IMR-90 (cell line): Measurements from ENCODE around the gene C1QTNF5. TPM values are rescaled to one million over a fixed set of nuclear protein-coding genes. Genes with fewer than 3 reads are reported as not detected.

ENCODE experiments used
- ATAC-seq: fragments of 200-7000 bp; cut with Tn5 transposase; 2 replicates; pipeline ENCODE4 v1.9.1; 2020; ENCODE audit warnings: low read depth, mild to moderate bottlenecking, moderate library complexity
- BruUV-seq: library from RNA; stranded (reverse); fragments of 400-500 nt; replicated peaks from 2 replicates; lab custom pipeline; 2021; lab: Mats Ljungman, UMichigan
- CTCF ChIA-PET: fragments of 300-600 bp; formaldehyde crosslinking; extraction: SDS; loops from one replicate; lab custom pipeline; 2021; ENCODE audit warnings: antibody characterized with exemption; lab: Yijun Ruan, JAX
- POLR2A ChIA-PET: fragments of 300-600 bp; sonication (Branson Sonifier 250); formaldehyde crosslinking; loops from one replicate; lab custom pipeline; 2022; ENCODE audit warnings: antibody characterized with exemption; ENCODE audit not compliant: unreplicated experiment; lab: Charles Lee
- DNase-seq: peaks from one replicate; pipeline ENCODE4 v3.0.0; 2013
- H2AFZ ChIP-seq: replicated peaks from 2 replicates; pipeline ENCODE3; 2013; ENCODE audit warnings: low read length, mild to moderate bottlenecking; ENCODE audit not compliant: poor library complexity
- H2AK5ac ChIP-seq: 2 replicates; pipeline ENCODE4 v1.6.1; 2013; ENCODE audit warnings: low read depth, low read length, inconsistent platforms
- H2AK9ac ChIP-seq: replicated peaks from 2 replicates; pipeline ENCODE3; 2013; ENCODE audit warnings: mild to moderate bottlenecking, low read depth, low read length, moderate library complexity; ENCODE audit not compliant: poor library complexity
- H2BK120ac ChIP-seq: 2 replicates; pipeline ENCODE4 v1.6.1; 2013; ENCODE audit warnings: low read depth, low read length, inconsistent platforms
- H2BK15ac ChIP-seq: 3 replicates; pipeline ENCODE4 v1.6.1; 2013; ENCODE audit warnings: low read depth, low read length, inconsistent platforms
- H2BK20ac ChIP-seq: 2 replicates; pipeline ENCODE4 v1.6.1; 2013; ENCODE audit warnings: low read depth, mild to moderate bottlenecking, inconsistent platforms, low read length, moderate library complexity
- H2BK5ac ChIP-seq: 2 replicates; pipeline ENCODE4 v1.6.1; 2013; ENCODE audit warnings: mild to moderate bottlenecking, low read depth, low read length, inconsistent platforms; ENCODE audit not compliant: poor library complexity, severe bottlenecking
- H3K14ac ChIP-seq: replicated peaks from 2 replicates; pipeline ENCODE4 v1.6.1; 2013; ENCODE audit warnings: low read depth, low read length, inconsistent platforms
- H3K18ac ChIP-seq: 2 replicates; pipeline ENCODE4 v1.6.1; 2013; ENCODE audit warnings: low read depth, low read length, control low read depth
- H3K23ac ChIP-seq: 2 replicates; pipeline ENCODE4 v1.6.1; 2013; ENCODE audit warnings: low read depth, low read length, inconsistent platforms
- H3K27ac ChIP-seq: 2 replicates; pipeline ENCODE4 v1.5.1; 2013; ENCODE audit warnings: mild to moderate bottlenecking, control low read depth, low read length; ENCODE audit not compliant: insufficient read depth
- H3K27me3 ChIP-seq: 2 replicates; pipeline ENCODE4 v1.6.1; 2013; ENCODE audit warnings: low read length; ENCODE audit not compliant: control insufficient read depth, insufficient read depth
- H3K36me3 ChIP-seq: 2 replicates; pipeline ENCODE4 v1.6.1; 2013; ENCODE audit warnings: low read length, mixed read lengths; ENCODE audit not compliant: control insufficient read depth, insufficient read depth
- H3K4ac ChIP-seq: 2 replicates; pipeline ENCODE4 v1.6.1; 2013; ENCODE audit warnings: low read depth, low read length, inconsistent platforms
- H3K4me1 ChIP-seq: 2 replicates; pipeline ENCODE4 v1.6.1; 2013; ENCODE audit warnings: low read length, mixed read lengths; ENCODE audit not compliant: control insufficient read depth, insufficient read depth
- H3K4me2 ChIP-seq: 2 replicates; pipeline ENCODE4 v1.6.1; 2013; ENCODE audit warnings: low read depth, mild to moderate bottlenecking, control low read depth, low read length, moderate library complexity
- H3K4me3 ChIP-seq: 2 replicates; pipeline ENCODE4 v1.5.1; 2013; ENCODE audit warnings: low read depth, mild to moderate bottlenecking, control low read depth, low read length, moderate library complexity; ENCODE audit not compliant: insufficient read depth
- H3K56ac ChIP-seq: 2 replicates; pipeline ENCODE4 v1.6.1; 2013; ENCODE audit warnings: low read length, inconsistent platforms; ENCODE audit not compliant: insufficient read depth; ENCODE audit errors: extremely low read depth
- H3K79me1 ChIP-seq, 2 experiments: 2 replicates each; pipeline ENCODE4 v1.6.1; 2013; ENCODE audit warnings: low read length in 2 of 2, inconsistent platforms in 1 of 2, low read depth in 1 of 2
- H3K9ac ChIP-seq: 2 replicates; pipeline ENCODE4 v1.6.1; 2013; ENCODE audit warnings: low read depth, low read length, control low read depth
- H3K9me1 ChIP-seq: 2 replicates; pipeline ENCODE4 v1.6.1; 2013; ENCODE audit warnings: low read length, inconsistent platforms; ENCODE audit not compliant: insufficient read depth
- H3K9me3 ChIP-seq: 2 replicates; pipeline ENCODE4 v1.6.1; 2013; ENCODE audit warnings: low read length; ENCODE audit not compliant: control insufficient read depth, insufficient read depth
- H4K20me1 ChIP-seq: 2 replicates; pipeline ENCODE4 v1.6.1; 2013; ENCODE audit warnings: low read length, inconsistent platforms; ENCODE audit not compliant: insufficient read depth
- H4K5ac ChIP-seq: 2 replicates; pipeline ENCODE4 v1.6.1; 2013; ENCODE audit warnings: mild to moderate bottlenecking, low read depth, low read length, control low read depth
- H4K8ac ChIP-seq, 2 experiments: 2 replicates each; pipeline ENCODE4 v1.6.1; 2013; ENCODE audit warnings: low read depth in 2 of 2, low read length in 2 of 2, control low read depth in 1 of 2, inconsistent platforms in 1 of 2
- H4K91ac ChIP-seq: 2 replicates; pipeline ENCODE4 v1.6.1; 2013; ENCODE audit warnings: low read depth, low read length, inconsistent platforms; ENCODE audit not compliant: insufficient read depth
- BHLHE40 ChIP-seq: fragments of 150-350 bp; IDR thresholded peaks from 2 replicates; pipeline ENCODE4 v1.6.1; 2016; ENCODE audit warnings: mild to moderate bottlenecking, low read depth, low read length
- CEBPB ChIP-seq: IDR thresholded peaks from 2 replicates; pipeline ENCODE4 v1.6.1; 2012; ENCODE audit warnings: low read depth, low read length, improper control_type of control experiment
- CTCF ChIP-seq: conservative IDR thresholded peaks from 2 replicates; pipeline ENCODE4 v1.5.1; 2012; ENCODE audit warnings: mild to moderate bottlenecking, low read depth, low read length, improper control_type of control experiment
- FOS ChIP-seq: fragments of 150-350 bp; IDR thresholded peaks from 2 replicates; pipeline ENCODE4 v1.6.1; 2016; ENCODE audit warnings: low read depth, low read length
- MAFK ChIP-seq: IDR thresholded peaks from 2 replicates; pipeline ENCODE4 v1.6.1; 2012; ENCODE audit warnings: low read depth, low read length, improper control_type of control experiment
- MAZ ChIP-seq: IDR thresholded peaks from 2 replicates; pipeline ENCODE4 v1.6.1; 2012; ENCODE audit warnings: low read depth, mild to moderate bottlenecking, low read length, improper control_type of control experiment, moderate library complexity, borderline replicate concordance
- NFE2L2 ChIP-seq: fragments of 150-350 bp; IDR thresholded peaks from 2 replicates; pipeline ENCODE4 v1.6.1; 2016; ENCODE audit warnings: low read depth, mild to moderate bottlenecking, low read length
- POLR2A ChIP-seq: IDR thresholded peaks from 2 replicates; pipeline ENCODE4 v1.6.1; 2012; ENCODE audit warnings: mild to moderate bottlenecking, low read depth, low read length
- RAD21 ChIP-seq: IDR thresholded peaks from 2 replicates; pipeline ENCODE4 v1.6.1; 2012; ENCODE audit warnings: low read length, improper control_type of control experiment
- RCOR1 ChIP-seq: IDR thresholded peaks from 2 replicates; pipeline ENCODE4 v1.6.1; 2012; ENCODE audit warnings: mild to moderate bottlenecking, low read length, improper control_type of control experiment; ENCODE audit not compliant: insufficient replicate concordance
- RFX5 ChIP-seq: IDR thresholded peaks from 2 replicates; pipeline ENCODE4 v1.8.0; 2012; ENCODE audit warnings: low read depth, mild to moderate bottlenecking, low read length, moderate library complexity
- USF2 ChIP-seq: fragments of 150-350 bp; IDR thresholded peaks from 2 replicates; pipeline ENCODE4 v1.6.1; 2017; ENCODE audit warnings: mild to moderate bottlenecking, antibody characterized with exemption, low read length, low read depth
- WGBS, 2 experiments: methylation state at CpG; one replicate each; pipeline versions ENCODE4 v1.1.5 to v1.1.7; 2013; ENCODE audit warnings: missing lambda C conversion rate in 2 of 2; ENCODE audit not compliant: insufficient read length in 1 of 2; ENCODE audit errors: extremely low coverage in 2 of 2; 5-methylcytosine and 5-hydroxymethylcytosine counted together
- dilution Hi-C: fragments of 300-500 bp; cut with HindIII; formaldehyde crosslinking; loops from one replicate; pipeline ENCODE4 v1.14.3; 2018; ENCODE audit warnings: low sequenced_read_pairs; ENCODE audit not compliant: unreplicated experiment
- in situ Hi-C: fragments of 300-500 bp; cut with MboI; formaldehyde crosslinking; loops from 3 replicates; pipeline ENCODE4 v1.14.3; 2019; ENCODE audit warnings: low sequenced_read_pairs, inconsistent platforms, mixed read lengths
- intact Hi-C: fragments of 100-400 bp; cut with micrococcal nuclease; formaldehyde crosslinking; loops from 2 replicates; pipeline ENCODE4 v1.10.0; 2022
- polyA plus RNA-seq, 3 experiments: library from polyadenylated mRNA; depleted of rRNA; stranded (reverse); fragments of >200 nt; gene quantifications; 2 replicates each; pipeline ENCODE4 v1.2.3, GENCODE V29; 2012; ENCODE audit warnings: low replicate concordance in 1 of 3
- total RNA-seq: library from RNA; depleted of rRNA; stranded (reverse); fragments of >200 nt; gene quantifications from 2 replicates; pipeline ENCODE4 v1.2.3, GENCODE V29; 2012

The C1QTNF5 gene
- total and polyA plus RNA-seq, 2 of the 4 experiments (the other 2 are of a cell fraction), result 2.0 to 5.4 TPM

- no peaks in the 10 kb centered on the region for H3K9me3 ChIP-seq
- peaks cover 44% of the 10 kb centered on the region for H3K4me1 ChIP-seq
- POLR2A ChIA-PET, result interaction anchor here (0.8 to 1.0 kb wide), 2 partner anchors 12 to 17 kb away, joined by 4 to 7 read pairs; no protein-coding TSS in a partner anchor
- peak overlapping the region; percentile 93 for H3K27ac ChIP-seq
- peak overlapping the region; percentile 95 for H2BK120ac ChIP-seq
- peak overlapping the region; percentile 78; the same call in 2 of the 3 replicates for H2BK15ac ChIP-seq
- peak overlapping the region; percentile 95 to 98 for H4K8ac ChIP-seq
- peaks cover 6 to 44% of the 10 kb centered on the region in 2 experiments; a peak in 3 of 4 replicates for H3K79me1 ChIP-seq
- peaks cover 17% of the 10 kb centered on the region for H3K9me1 ChIP-seq
- H4K91ac ChIP-seq, result peak overlapping the region; percentile 99
- TF ChIP-seq CTCF (no peak), MAZ (no peak), RFX5 (no peak), USF2 (no peak), CEBPB (no peak), RAD21 (no peak), BHLHE40 (no peak), FOS (no peak), NFE2L2 (no peak), RCOR1 (no peak), MAFK (no peak), POLR2A (no peak)
- no peaks in the 10 kb centered on the region for H3K36me3 ChIP-seq
- peak overlapping the region; percentile 94 for H3K14ac ChIP-seq
- peak overlapping the region; percentile 88 for H3K56ac ChIP-seq
- intact Hi-C loops (loop anchor here (2.0 to 5.0 kb wide), 2 partner anchors 18 to 173 kb away; partner anchors contain the start of gene ABCG4), dilution Hi-C loops (no loop called here), in situ Hi-C loops (no loop called here)
- no TSS peak for BruUV-seq
- no peaks in the 10 kb centered on the region for H3K27me3 ChIP-seq
- no peak for ATAC-seq
- CTCF ChIA-PET, result interaction anchor here (1.0 to 1.7 kb wide), 3 partner anchors 18 to 175 kb away, joined by 3 to 9 read pairs (median 3); no protein-coding TSS in a partner anchor
- peak overlapping the region; percentile 84 for H2BK5ac ChIP-seq
- peak overlapping the region; percentile 96 for H2AFZ ChIP-seq
- peak overlapping the region; percentile 29 for H3K4me3 ChIP-seq
- H2AK5ac ChIP-seq, result peak overlapping the region; percentile 96
- peak overlapping the region; percentile 63 for H2BK20ac ChIP-seq
- H3K23ac ChIP-seq, result peak overlapping the region; percentile 98
- H3K18ac ChIP-seq, result peak overlapping the region; percentile 74
- H2AK9ac ChIP-seq, result peak overlapping the region; percentile 93
- 60% methylated on average over 2 of the region's 17 CpGs; no CpG with 5 or more reads in 1 of the 2 experiments for WGBS, 2 experiments
- peak overlapping the region; percentile 99 for H3K4ac ChIP-seq
- DNase-seq, result no peak
- peak overlapping the region; percentile 98 for H4K5ac ChIP-seq
- peak overlapping the region; percentile 79 for H3K9ac ChIP-seq
- H4K20me1 ChIP-seq, result peaks cover 8% of the 10 kb centered on the region
- peak overlapping the region; percentile 73 for H3K4me2 ChIP-seq
Measured at GRCh38 chr11:119320240-119320775, 20.4 kb downstream of the C1QTNF5 start.
